GM23248 (cell line): ENCODE measurements around the gene SIPA1L3.

Experiments used
- EZH2 ChIP-seq: fragments of 200-600 bp; sonication (generic); IDR thresholded peaks from 2 replicates; pipeline ENCODE4 v1.6.1; 2018; ENCODE audit warnings: antibody characterized with exemption, mild to moderate bottlenecking; ENCODE audit not compliant: insufficient read depth, poor library complexity, severe bottlenecking
- EZH2phosphoT487 ChIP-seq: fragments of 200-600 bp; sonication (generic); IDR thresholded peaks from 2 replicates; pipeline ENCODE4 v1.6.1; 2018; ENCODE audit warnings: antibody characterized with exemption, moderate library complexity, mild to moderate bottlenecking, low read depth; ENCODE audit not compliant: insufficient read depth

DNA sequence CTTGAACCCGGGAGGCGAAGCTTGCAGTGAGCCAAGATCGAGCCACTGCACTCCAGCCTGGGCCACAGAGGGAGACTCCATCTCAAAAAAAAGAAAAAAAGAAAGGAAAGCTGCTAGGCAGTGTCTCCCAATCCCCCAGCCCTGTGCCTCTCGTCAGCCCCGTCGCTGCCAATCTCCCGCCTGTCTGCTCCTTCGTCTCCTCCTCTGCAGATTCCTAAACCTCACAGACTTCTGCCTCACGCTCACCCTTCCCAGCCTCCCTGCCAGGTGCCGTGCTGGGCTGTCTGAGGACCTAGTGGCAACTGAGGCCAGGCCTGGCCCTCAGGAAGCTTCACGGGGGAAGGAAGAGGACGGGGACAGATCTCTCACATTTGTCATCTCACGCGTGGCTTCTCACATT is 295.5 kb downstream of the SIPA1L3 start:
- no peak for TF ChIP-seq EZH2
- TF ChIP-seq EZH2phosphoT487, result no peak
